HG02885 (cell line): Measurements from ENCODE around the gene NEURL1.
A peak's percentile ranks its signal among the peaks of the same experiment; 100 is the strongest.
"Not testable (repeated sequence)": the region's sequence is repeated elsewhere in the genome, so short reads cannot be mapped to it uniquely, and the experiment has no call there.

Experiments
- ATAC-seq: cut with Tn5 transposase; IDR thresholded peaks from one replicate; pipeline ENCODE4 v1.9.1; 2021; ENCODE audit warnings: mild to moderate bottlenecking; ENCODE audit not compliant: unreplicated experiment, poor library complexity

The NEURL1 gene

GRCh38 chr10:103512166-103512565, 18.7 kb downstream of the NEURL1 start:
- no peak for ATAC-seq

GRCh38 chr10:103512591-103513379, 19.3 kb downstream of the NEURL1 start:
- no peak for ATAC-seq

- no peak for ATAC-seq
Observed at GRCh38 chr10:103513380-103514060, 20.0 kb downstream of the NEURL1 start.

GRCh38 chr10:103514244-103514643, 20.7 kb downstream of the NEURL1 start:
- ATAC-seq, result no peak

GRCh38 chr10:103517234-103518085, 24.0 kb downstream of the NEURL1 start:
- ATAC-seq, result no peak

GRCh38 chr10:103519798-103520197, 26.3 kb downstream of the NEURL1 start:
- ATAC-seq, result no peak

- ATAC-seq, result not testable (repeated sequence)
Observed at GRCh38 chr10:103522006-103522405, 28.5 kb downstream of the NEURL1 start.

- ATAC-seq, result no peak
Observed at GRCh38 chr10:103523683-103524082, 30.2 kb downstream of the NEURL1 start.

GRCh38 chr10:103525901-103526300, 32.4 kb downstream of the NEURL1 start:
- no peak for ATAC-seq

- ATAC-seq, result not testable (repeated sequence)
Observed at GRCh38 chr10:103527476-103527875, 34.0 kb downstream of the NEURL1 start.

- no peak for ATAC-seq
Observed at GRCh38 chr10:103528549-103528948, 35.0 kb downstream of the NEURL1 start.

- no peak for ATAC-seq
Observed at GRCh38 chr10:103529539-103529938, 36.0 kb downstream of the NEURL1 start.

- ATAC-seq, result no peak
Observed at GRCh38 chr10:103533827-103534226, 40.3 kb downstream of the NEURL1 start.

- no peak for ATAC-seq
Observed at GRCh38 chr10:103534621-103535498, 41.4 kb downstream of the NEURL1 start.

GRCh38 chr10:103535595-103535994, 42.1 kb downstream of the NEURL1 start:
- no peak for ATAC-seq

GRCh38 chr10:103539751-103540150, 46.2 kb downstream of the NEURL1 start:
- no peak for ATAC-seq

GRCh38 chr10:103540722-103541121, 47.2 kb downstream of the NEURL1 start:
- no peak for ATAC-seq

- no peak for ATAC-seq
Observed at GRCh38 chr10:103541616-103542015, 48.1 kb downstream of the NEURL1 start.

- peak; percentile 56 for ATAC-seq
Observed at GRCh38 chr10:103542764-103543616, 49.5 kb downstream of the NEURL1 start.
